Gastroesophageal sphincter (tissue), 4 donors: Measurements from ENCODE around the gene PPFIA1. TPM values are rescaled to one million over a fixed set of nuclear protein-coding genes. Genes with fewer than 3 reads are reported as not detected.

Experiments used
- ATAC-seq: fragments of 150-250 bp; one replicate; pipeline ENCODE4 v1.9.1; 2016; ENCODE audit warnings: mild to moderate bottlenecking, moderate library complexity
- H3K27ac ChIP-seq, 4 donors: fragments of 200-600 bp; sonication (generic) in 3 of 4; 1 replicate in 3 of 4; 2 replicates in 1 of 4; pipeline ENCODE4 v1.5.1; 2016 to 2019
- H3K27me3 ChIP-seq: fragments of 200-600 bp; sonication (generic); one replicate; pipeline ENCODE4 v1.5.1; 2019
- H3K36me3 ChIP-seq, 2 donors: fragments of 200-600 bp; sonication (generic); one replicate each; pipeline ENCODE4 v1.5.1; 2019; ENCODE audit warnings: control low read depth in 1 of 2
- H3K4me1 ChIP-seq, 3 donors: fragments of 200-600 bp; sonication (generic); 1 replicate in 2 of 3; 2 replicates in 1 of 3; pipeline ENCODE4 v1.5.1; 2016 to 2019; ENCODE audit warnings: control low read depth in 2 of 3
- H3K4me3 ChIP-seq, 2 donors: fragments of 200-600 bp; sonication (generic); one replicate each; pipeline ENCODE4 v1.5.1; 2019; ENCODE audit warnings: mild to moderate bottlenecking in 1 of 2, moderate library complexity in 1 of 2
- H3K9me3 ChIP-seq, 3 donors: fragments of 200-600 bp; sonication (generic); one replicate each; pipeline ENCODE4 v1.5.1; 2017 to 2019; ENCODE audit warnings: control low read depth in 2 of 3
- EP300 ChIP-seq: sonication (generic); formaldehyde crosslinking; IDR thresholded peaks from one replicate; pipeline ENCODE4 v1.6.1; 2017; ENCODE audit warnings: antibody characterized with exemption, mild to moderate bottlenecking
- POLR2A ChIP-seq, 2 donors: fragments of 450-650 bp; IDR thresholded peaks; one replicate each; pipeline ENCODE4 v1.6.1; 2017; ENCODE audit warnings: antibody characterized with exemption in 2 of 2, mild to moderate bottlenecking in 2 of 2, moderate library complexity in 1 of 2
- POLR2AphosphoS5 ChIP-seq: sonication (generic); formaldehyde crosslinking; IDR thresholded peaks from one replicate; pipeline ENCODE4 v1.6.1; 2017; ENCODE audit warnings: antibody characterized with exemption
- WGBS, 2 donors: methylation state at CpG; one replicate each; pipeline ENCODE4 v1.1.5; 2018; ENCODE audit warnings: low coverage in 1 of 2; 5-methylcytosine and 5-hydroxymethylcytosine counted together
- total RNA-seq, 4 donors: library from RNA; depleted of rRNA; stranded (reverse); fragments of >200 nt; gene quantifications; one replicate each; pipeline ENCODE4 v1.1.0, GENCODE V29; 2016
- TF ChIP-seq, protein P1 (sequence below), 4 experiments: fragments of 200-600 bp in 2 of 4; fragments of 450-650 bp in 2 of 4; sonication (generic) in 1 of 4; IDR thresholded peaks; one replicate each; pipeline ENCODE4 v1.5.1; 2017 to 2019; ENCODE audit warnings: antibody characterized with exemption in 4 of 4, mild to moderate bottlenecking in 2 of 4, moderate library complexity in 2 of 4

The PPFIA1 gene
- total RNA-seq, 4 donors from 2014 or later, result 54.3 to 68.8 (median 61.5) TPM

DNA sequence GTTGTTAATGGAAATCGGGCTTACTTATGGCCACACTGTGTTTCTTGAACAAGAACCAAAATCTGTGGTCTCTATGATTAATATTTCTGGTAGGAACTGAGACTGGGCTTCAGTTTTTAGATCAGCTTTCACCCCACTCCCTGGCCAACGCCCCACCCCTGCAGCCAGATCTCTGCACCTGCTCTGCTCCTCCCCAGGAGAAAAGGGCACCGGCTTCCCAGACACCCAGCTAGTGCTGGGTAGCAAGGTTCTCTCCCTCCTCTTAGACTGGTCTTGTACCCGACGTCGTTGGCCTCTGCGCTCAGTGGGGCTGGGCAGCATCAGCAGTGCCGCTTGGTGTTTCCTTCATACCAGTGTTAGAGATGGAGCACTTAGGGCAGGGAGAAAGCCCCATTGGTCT, 110.9 kb downstream of the PPFIA1 start:
- no peak for ATAC-seq
- Histone ChIP-seq H3K36me3 (peaks cover 0 to 71% of the 10 kb centered on the region in 2 donors), H3K4me1 (peaks cover 0 to 39% (median 4%) of the 10 kb centered on the region in 3 donors), H3K4me3 (no peak overlapping the region), H3K9me3 (no peaks in the 10 kb centered on the region), H3K27me3 (no peaks in the 10 kb centered on the region), H3K27ac (peak overlapping the region; percentile 64 to 88 (median 84))
- TF ChIP-seq, protein P1, sequence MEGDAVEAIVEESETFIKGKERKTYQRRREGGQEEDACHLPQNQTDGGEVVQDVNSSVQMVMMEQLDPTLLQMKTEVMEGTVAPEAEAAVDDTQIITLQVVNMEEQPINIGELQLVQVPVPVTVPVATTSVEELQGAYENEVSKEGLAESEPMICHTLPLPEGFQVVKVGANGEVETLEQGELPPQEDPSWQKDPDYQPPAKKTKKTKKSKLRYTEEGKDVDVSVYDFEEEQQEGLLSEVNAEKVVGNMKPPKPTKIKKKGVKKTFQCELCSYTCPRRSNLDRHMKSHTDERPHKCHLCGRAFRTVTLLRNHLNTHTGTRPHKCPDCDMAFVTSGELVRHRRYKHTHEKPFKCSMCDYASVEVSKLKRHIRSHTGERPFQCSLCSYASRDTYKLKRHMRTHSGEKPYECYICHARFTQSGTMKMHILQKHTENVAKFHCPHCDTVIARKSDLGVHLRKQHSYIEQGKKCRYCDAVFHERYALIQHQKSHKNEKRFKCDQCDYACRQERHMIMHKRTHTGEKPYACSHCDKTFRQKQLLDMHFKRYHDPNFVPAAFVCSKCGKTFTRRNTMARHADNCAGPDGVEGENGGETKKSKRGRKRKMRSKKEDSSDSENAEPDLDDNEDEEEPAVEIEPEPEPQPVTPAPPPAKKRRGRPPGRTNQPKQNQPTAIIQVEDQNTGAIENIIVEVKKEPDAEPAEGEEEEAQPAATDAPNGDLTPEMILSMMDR (IDR thresholded peaks at IDR 0.05), result no peak
- TF ChIP-seq EP300 (no peak), POLR2AphosphoS5 (no peak)
- WGBS, 2 donors, result 61 to 100% methylated on average over 1 to 2 of the region's 8 CpGs

DNA sequence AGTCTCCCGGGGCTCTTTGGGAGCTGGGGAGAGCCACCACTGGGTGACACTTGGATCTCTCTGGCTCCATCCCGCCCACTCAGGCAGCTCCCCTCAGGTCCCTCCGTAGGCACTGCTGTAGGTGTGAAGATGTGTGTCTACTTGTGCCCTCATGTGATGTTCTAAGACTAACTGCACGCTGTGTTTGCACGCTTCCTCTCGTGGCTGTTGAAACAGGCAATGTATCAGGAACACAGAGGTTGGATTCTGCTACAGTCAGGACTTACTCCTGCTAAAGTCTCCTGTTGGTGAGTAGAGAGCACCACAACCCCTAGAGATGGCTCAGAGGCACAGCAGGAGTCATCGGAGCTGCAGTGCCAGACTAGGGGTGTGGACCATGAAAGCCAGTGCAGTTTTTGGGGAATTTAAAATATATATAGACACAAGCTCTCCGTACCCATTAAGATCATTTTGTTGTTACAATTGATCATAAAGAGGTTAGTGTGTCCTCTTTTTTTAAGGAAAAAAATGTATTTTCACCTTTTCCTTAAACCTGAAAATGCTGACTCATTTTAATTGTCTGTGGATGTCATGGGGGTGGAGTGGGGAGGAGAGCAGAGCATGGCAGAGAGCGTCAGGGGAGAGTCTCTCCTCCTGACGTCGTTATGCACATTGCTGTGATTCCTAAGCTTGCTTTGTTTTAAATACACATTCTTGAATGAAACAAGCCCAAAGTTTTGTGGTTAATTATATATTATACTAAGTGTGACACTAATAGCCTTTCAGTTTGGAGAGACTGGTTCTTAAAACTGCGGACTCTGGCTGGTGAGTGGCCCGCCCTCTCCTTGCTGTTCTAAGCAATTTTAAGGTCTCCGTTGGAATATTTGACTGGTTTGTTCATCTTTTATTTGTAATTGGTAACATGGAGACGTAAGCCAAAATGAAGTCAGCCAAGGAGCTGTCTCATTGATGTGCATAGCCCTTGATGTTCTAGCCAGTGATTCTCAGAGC, 111.7 kb downstream of the PPFIA1 start:
- no peaks in the 10 kb centered on the region for H3K9me3 ChIP-seq
- ATAC-seq, result peak; percentile 83
- TF ChIP-seq POLR2AphosphoS5, result no peak
- TF ChIP-seq, protein P1 (IDR thresholded peaks at IDR 0.05), result peak in 3 of 4 experiments; percentile 25 to 37 (median 35)
- TF ChIP-seq EP300, result no peak
- no peak overlapping the region for H3K4me3 ChIP-seq
- whole genome bisulfite sequencing, 2 donors, result 24 to 40% methylated on average over 9 to 11 of the region's 15 CpGs
- H3K27ac ChIP-seq, result peak overlapping the region; percentile 64 to 88 (median 84)
- H3K36me3 ChIP-seq, result peaks cover 0 to 63% of the 10 kb centered on the region in 2 donors
- H3K27me3 ChIP-seq, result no peaks in the 10 kb centered on the region
- peaks cover 0 to 39% (median 4%) of the 10 kb centered on the region in 3 donors for H3K4me1 ChIP-seq

DNA sequence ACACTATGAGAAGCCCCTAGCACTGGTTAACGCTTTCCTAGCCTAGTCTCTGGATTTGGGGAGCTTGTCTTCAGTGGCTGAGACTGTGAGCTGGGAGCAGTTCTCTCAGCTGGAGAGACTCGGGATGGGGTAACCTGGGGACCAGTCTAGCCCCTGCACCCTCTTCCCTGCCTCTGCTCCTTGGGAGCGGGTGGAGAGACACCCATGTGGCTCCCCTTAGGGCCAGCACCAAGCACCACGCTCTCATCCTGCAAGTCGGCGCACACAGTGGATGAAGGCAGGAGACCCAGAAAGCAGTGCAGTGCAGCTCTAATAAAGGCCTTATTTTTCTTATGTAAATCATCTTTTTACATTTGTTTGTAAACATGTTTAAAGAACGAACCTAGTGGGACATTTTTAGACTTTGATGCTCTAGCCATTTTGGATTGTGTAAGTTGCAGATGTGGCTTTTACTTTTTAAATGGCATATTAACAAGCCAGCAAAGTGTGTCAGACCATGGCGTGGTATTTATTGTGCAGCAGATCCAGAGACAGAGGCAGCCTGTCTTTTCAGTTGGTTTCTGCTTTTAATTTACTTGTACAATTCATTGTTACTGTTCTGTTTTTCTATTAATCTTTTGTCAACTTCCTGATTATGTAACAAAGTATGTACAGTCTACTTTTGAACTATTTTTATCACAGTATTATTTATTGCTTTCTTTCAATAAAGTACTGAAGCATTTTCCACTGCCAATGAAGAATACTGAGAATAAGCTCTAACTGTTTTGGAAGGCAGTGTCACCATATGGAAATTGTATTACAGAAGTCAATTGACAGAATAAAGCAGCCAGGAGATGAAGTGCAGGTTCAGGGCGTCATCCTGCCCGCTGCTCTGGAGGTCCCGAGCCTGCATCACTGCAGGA, 113.4 kb downstream of the PPFIA1 start:
- peaks cover 0 to 39% (median 4%) of the 10 kb centered on the region in 3 donors for H3K4me1 ChIP-seq
- TF ChIP-seq EP300, result no peak
- no peak for TF ChIP-seq POLR2AphosphoS5
- TF ChIP-seq, protein P1 (IDR thresholded peaks at IDR 0.05), result no peak
- no peak for TF ChIP-seq POLR2A (IDR thresholded peaks at IDR 0.05)
- H3K36me3 ChIP-seq, result peaks cover 0 to 45% of the 10 kb centered on the region in 2 donors
- WGBS, 2 donors, result 72 to 76% methylated on average over 10 to 11 of the region's 11 CpGs
- no peaks in the 10 kb centered on the region for H3K27me3 ChIP-seq
- no peaks in the 10 kb centered on the region for H3K9me3 ChIP-seq
- ATAC-seq, result no peak
- no peak overlapping the region for H3K4me3 ChIP-seq
- peak overlapping the region in 3 of 4 donors; percentile 71 to 85 (median 82) for H3K27ac ChIP-seq

DNA sequence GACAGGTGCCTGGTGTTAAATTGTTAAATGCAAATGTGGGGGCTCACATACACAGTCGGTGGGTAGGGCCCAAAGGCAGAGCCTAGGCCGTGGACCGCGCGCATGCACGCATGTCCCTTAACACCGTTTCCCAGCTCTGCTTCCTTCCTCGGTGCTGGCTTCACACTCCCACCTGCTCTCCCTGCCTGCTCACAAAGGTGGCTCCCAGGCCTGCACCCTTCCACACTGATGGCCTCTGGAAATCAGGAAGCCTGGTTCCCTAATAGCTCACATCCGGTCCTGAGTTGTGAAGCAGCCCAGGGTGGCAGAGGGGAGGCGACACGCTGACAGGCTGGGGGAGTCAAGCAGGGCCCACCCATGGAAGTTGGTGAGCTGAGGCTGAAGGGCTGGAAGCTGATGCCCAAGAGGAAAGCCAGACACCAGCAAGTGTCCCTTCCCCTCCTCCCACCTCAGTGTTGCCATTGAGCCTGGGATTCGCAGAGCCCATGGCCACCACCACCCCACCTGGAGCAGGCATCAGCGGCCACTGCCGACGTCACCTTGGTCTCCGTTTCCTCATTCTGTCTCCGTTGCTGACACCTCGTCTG, 114.2 kb downstream of the PPFIA1 start:
- no peak for ATAC-seq
- no peak overlapping the region for H3K4me3 ChIP-seq
- H3K9me3 ChIP-seq, result no peaks in the 10 kb centered on the region
- peaks cover 0 to 40% of the 10 kb centered on the region in 2 donors for H3K36me3 ChIP-seq
- 75 to 90% methylated on average over 2 to 7 of the region's 18 CpGs for WGBS, 2 donors
- peaks cover 0 to 39% (median 4%) of the 10 kb centered on the region in 3 donors for H3K4me1 ChIP-seq
- TF ChIP-seq, protein P1 (IDR thresholded peaks at IDR 0.05), result no peak
- TF ChIP-seq POLR2A (IDR thresholded peaks at IDR 0.05), result no peak
- TF ChIP-seq EP300, result no peak
- no peak for TF ChIP-seq POLR2AphosphoS5
- no peaks in the 10 kb centered on the region for H3K27me3 ChIP-seq
- peak overlapping the region in 3 of 4 donors; percentile 56 to 85 (median 82) for H3K27ac ChIP-seq
